ENCODE data around the gene PGPEP1. TPM values are rescaled to one million over a fixed set of nuclear protein-coding genes. Genes with fewer than 3 reads are reported as not detected.

The PGPEP1 gene
- total and polyA plus RNA-seq, 11 donors, result 22.5 to 58.6 (median 43.6) TPM

DNA sequence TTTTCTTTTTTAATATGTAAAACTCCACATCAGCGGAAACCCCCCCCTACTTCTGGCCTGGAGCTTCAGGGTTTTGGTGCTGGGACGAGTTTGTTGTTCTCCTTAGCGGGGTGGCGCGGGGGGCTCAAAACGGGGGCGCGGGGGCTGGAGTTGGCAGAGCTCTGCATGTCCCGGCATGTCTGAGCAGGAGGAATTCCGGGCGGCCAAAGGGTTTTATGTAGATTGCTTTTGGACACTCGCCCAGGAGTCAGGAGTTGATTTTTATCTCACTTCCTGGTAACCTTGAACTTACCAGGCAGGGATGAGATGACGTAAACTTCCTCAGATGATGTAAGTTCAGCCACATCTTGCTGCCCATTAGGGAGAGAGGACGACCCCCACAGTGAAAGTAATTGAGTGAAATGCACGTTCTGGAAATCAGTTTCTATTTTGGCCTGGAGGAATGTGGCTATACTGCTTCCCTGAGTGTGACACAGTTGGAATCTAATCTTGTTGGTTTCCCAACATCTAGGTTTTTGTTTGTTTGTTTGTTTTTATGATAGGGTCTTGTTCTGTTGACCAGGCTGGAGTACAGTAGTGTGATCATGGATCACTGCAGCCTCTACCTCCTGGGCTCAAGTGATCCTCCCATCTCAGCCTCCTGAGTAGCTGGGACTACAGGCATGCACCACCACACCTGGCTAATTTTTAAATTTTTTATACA, 24.6 kb downstream of the PGPEP1 start:
- H3K4me1 ChIP-seq, result peaks cover 0 to 33% (median 17%) of the 10 kb centered on the region in 12 donors
- DNase-seq (peak in 4 of 5 donors; percentile 70 to 85 (median 82)), ATAC-seq (peak; percentile 53 to 92 (median 72))
- intact Hi-C loops (cut with DNase I), result no loop called here
- TF ChIP-seq, protein P1, sequence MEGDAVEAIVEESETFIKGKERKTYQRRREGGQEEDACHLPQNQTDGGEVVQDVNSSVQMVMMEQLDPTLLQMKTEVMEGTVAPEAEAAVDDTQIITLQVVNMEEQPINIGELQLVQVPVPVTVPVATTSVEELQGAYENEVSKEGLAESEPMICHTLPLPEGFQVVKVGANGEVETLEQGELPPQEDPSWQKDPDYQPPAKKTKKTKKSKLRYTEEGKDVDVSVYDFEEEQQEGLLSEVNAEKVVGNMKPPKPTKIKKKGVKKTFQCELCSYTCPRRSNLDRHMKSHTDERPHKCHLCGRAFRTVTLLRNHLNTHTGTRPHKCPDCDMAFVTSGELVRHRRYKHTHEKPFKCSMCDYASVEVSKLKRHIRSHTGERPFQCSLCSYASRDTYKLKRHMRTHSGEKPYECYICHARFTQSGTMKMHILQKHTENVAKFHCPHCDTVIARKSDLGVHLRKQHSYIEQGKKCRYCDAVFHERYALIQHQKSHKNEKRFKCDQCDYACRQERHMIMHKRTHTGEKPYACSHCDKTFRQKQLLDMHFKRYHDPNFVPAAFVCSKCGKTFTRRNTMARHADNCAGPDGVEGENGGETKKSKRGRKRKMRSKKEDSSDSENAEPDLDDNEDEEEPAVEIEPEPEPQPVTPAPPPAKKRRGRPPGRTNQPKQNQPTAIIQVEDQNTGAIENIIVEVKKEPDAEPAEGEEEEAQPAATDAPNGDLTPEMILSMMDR (IDR thresholded peaks at IDR 0.05), result no peak
- TF ChIP-seq POLR2A (IDR thresholded peaks at IDR 0.05), result no peak
- H3K9me3 ChIP-seq, result no peaks in the 10 kb centered on the region
- H3K36me3 ChIP-seq, result peaks cover 0 to 35% (median 25%) of the 10 kb centered on the region in 9 donors
- peak overlapping the region; percentile 43 to 90 (median 78) for H3K27ac ChIP-seq
- H3K4me3 ChIP-seq, result peak overlapping the region in 3 of 12 donors; percentile 2 to 28 (median 19)
- no peaks in the 10 kb centered on the region for H3K27me3 ChIP-seq
- WGBS, 4 donors, result 2 to 9% (median 7%) methylated on average over 12 to 15 of the region's 15 CpGs

DNA sequence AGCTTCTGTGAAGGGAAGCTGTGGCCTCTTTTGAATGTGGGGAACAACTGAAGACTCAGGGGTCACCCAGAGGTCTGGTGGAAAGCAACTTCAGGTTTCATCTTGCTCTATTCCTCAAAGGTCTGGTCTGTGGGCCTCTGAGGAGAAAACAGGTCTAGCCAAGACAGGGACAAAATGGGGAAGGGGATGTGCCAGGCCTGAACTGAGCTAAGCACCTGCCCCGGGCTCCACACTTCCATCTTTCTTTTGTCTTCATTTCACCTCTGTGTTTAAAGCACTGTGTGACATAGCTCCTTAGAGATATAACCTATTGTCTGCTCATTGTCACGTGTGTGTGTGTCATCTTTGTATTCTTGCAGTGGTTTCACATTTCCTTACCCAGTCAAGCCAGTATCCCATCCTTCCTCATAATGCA, 25.6 kb downstream of the PGPEP1 start:
- Histone ChIP-seq H3K27me3 (no peaks in the 10 kb centered on the region), H3K9me3 (no peaks in the 10 kb centered on the region), H3K36me3 (peaks cover 0 to 25% (median 14%) of the 10 kb centered on the region in 9 donors), H3K27ac (peak overlapping the region in 10 of 12 donors; percentile 63 to 90 (median 80)), H3K4me3 (no peak overlapping the region), H3K4me1 (peaks cover 0 to 33% (median 17%) of the 10 kb centered on the region in 12 donors)
- ATAC-seq, result no peak
- no peak for TF ChIP-seq POLR2A (IDR thresholded peaks at IDR 0.05)
- TF ChIP-seq, protein P1 (IDR thresholded peaks at IDR 0.05), result no peak
- WGBS, 4 donors, result 77 to 96% (median 87%) methylated on average over 2 of the region's 2 CpGs
- DNase-seq, result no peak
- intact Hi-C loops (cut with DNase I), result no loop called here

DNA sequence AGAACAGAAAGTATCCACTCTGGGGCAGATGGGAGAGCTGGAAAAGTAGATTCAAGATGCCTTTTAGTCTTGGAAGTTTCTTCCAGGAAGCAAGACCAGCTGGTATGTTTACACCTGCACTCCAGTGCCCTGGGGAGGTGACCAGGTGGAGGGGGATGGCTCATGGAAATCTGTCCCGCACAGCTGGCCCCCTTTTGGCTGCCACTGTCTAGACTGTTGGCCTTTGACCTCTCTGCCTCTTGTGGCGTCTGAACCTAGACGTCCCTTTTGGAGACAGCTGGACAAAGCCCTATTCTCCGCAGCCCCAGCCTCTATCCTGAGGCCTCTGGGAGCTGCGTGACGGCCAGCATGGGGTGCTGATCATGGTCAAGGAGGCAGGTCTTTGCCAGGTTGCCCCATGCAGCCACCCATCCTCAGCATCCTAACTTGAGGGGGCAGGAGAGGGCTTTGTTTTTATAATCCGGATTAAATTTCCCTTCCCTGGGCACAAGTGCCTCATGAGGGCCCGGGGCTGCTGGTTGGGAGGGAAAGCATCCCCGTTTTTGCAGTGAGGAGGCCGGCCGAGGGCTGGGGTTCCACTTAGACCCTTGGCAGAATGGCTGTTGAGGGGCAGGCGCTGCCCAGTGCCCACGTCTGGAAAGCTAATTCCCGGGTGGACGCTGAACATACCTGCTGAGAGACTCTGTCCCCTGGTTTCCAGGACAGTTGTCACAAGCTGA, 28.3 kb downstream of the PGPEP1 start:
- Histone ChIP-seq H3K27me3 (no peaks in the 10 kb centered on the region), H3K27ac (no peak overlapping the region), H3K4me1 (peaks cover 0 to 43% (median 21%) of the 10 kb centered on the region in 12 donors), H3K4me3 (no peak overlapping the region), H3K9me3 (no peaks in the 10 kb centered on the region), H3K36me3 (peaks cover 0 to 6% (median under 1%) of the 10 kb centered on the region in 9 donors)
- intact Hi-C loops (cut with DNase I), result no loop called here
- ATAC-seq (no peak), DNase-seq (no peak)
- WGBS, 4 donors, result 68 to 88% (median 85%) methylated on average over 6 to 15 of the region's 15 CpGs
- TF ChIP-seq, protein P1 (IDR thresholded peaks at IDR 0.05), result no peak
- no peak for TF ChIP-seq POLR2A (IDR thresholded peaks at IDR 0.05)

DNA sequence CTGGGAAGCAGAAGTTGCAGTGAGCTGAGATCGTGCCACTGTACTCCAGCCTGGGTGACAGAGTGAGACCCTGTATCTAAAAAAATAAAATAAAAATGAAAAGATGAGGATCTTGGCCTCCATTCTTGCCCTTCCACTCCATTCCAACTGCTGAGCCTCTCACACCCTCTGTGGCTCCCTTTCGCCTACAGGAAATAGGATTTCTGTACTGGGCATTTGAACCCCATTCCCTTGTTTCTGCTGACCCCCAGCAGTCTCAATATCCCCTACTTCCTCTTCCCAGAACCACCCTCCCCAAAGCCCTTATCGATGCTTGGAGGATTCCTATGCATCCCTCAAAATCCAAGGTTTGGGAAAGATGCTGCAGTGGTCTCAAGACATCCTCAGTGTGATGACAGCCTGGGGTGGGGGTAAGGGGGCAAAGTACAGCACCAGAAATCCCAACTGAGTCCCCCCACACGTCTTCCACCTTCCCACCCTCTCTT, 33.1 kb downstream of the PGPEP1 start:
- no peak overlapping the region for H3K4me3 ChIP-seq
- no peaks in the 10 kb centered on the region for H3K36me3 ChIP-seq
- peaks cover 0 to 39% (median 20%) of the 10 kb centered on the region in 12 donors for H3K4me1 ChIP-seq
- 53 to 69% (median 61%) methylated on average over 4 of the region's 4 CpGs for WGBS, 4 donors
- H3K27ac ChIP-seq, result peak overlapping the region; percentile 1 to 93 (median 84)
- no peak for ATAC-seq
- TF ChIP-seq POLR2A (IDR thresholded peaks at IDR 0.05), result no peak
- TF ChIP-seq, protein P1 (IDR thresholded peaks at IDR 0.05), result no peak
- DNase-seq, result no peak
- intact Hi-C loops (cut with DNase I), result no loop called here
- H3K27me3 ChIP-seq, result no peaks in the 10 kb centered on the region
- H3K9me3 ChIP-seq, result no peaks in the 10 kb centered on the region

Measured in heart left ventricle (tissue), 16 donors.